H7 (cell line): ENCODE results near the gene OTX1. TPM values are rescaled to one million over a fixed set of nuclear protein-coding genes. Genes with fewer than 3 reads are reported as not detected.

Source experiments
- DNase-seq: peaks from one replicate; pipeline ENCODE4 v3.0.0; 2012
- H3K27me3 ChIP-seq: 2 replicates; pipeline ENCODE4 v1.6.0; 2011; ENCODE audit warnings: mild to moderate bottlenecking, low read length; ENCODE audit not compliant: control insufficient read depth, insufficient read depth
- H3K36me3 ChIP-seq: replicated peaks from 2 replicates; pipeline ENCODE4 v1.5.1; 2011; ENCODE audit warnings: low read length; ENCODE audit not compliant: control insufficient read depth, insufficient read depth
- H3K4me3 ChIP-seq: 2 replicates; pipeline ENCODE4 v1.5.1; 2011; ENCODE audit warnings: low read depth, mild to moderate bottlenecking, control low read depth, low read length, moderate library complexity; ENCODE audit not compliant: insufficient read depth
- total RNA-seq: library from RNA; depleted of rRNA; stranded (reverse); fragments of >200 nt; shearing (Covaris generic); gene quantifications from 2 replicates; pipeline ENCODE4 v1.2.3, GENCODE V29; 2014

The OTX1 gene
- total RNA-seq, 1 experiment from 2014 or later: 0.03 TPM

DNA sequence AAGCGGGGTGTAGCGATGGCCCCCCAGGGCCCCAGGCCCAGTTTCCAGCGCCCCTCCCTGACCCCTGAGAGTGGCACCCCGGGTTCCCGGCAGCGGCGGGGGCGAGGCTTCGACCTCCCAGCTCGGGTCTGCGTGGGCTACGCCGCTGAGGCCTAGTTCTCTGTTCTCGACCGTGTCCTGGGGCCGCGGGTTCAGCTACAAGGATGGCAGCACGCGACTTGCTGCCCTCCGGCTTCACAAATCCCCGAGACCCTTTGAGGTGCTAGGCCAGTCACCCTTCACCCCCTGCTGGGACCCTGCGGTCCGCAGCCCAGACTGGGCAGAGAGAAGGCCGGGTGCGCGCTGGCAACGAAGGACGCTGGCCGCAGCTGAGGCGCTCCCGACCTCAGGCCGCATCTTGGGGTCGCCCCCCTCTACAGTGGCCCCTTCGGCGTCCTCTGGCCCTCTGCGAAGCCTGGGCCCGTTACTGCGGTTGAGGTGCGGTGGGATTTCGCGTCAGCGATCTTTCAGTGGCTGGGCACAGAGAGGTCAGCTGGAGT is 1.2 kb downstream of the OTX1 start:
- DNase-seq: peak; percentile 64
- peak overlapping the region; percentile 60; the same call in 1 of the 2 replicates for H3K4me3 ChIP-seq
- H3K27me3 ChIP-seq: peaks cover 96% of the 10 kb centered on the region
- no peaks in the 10 kb centered on the region for H3K36me3 ChIP-seq

DNA sequence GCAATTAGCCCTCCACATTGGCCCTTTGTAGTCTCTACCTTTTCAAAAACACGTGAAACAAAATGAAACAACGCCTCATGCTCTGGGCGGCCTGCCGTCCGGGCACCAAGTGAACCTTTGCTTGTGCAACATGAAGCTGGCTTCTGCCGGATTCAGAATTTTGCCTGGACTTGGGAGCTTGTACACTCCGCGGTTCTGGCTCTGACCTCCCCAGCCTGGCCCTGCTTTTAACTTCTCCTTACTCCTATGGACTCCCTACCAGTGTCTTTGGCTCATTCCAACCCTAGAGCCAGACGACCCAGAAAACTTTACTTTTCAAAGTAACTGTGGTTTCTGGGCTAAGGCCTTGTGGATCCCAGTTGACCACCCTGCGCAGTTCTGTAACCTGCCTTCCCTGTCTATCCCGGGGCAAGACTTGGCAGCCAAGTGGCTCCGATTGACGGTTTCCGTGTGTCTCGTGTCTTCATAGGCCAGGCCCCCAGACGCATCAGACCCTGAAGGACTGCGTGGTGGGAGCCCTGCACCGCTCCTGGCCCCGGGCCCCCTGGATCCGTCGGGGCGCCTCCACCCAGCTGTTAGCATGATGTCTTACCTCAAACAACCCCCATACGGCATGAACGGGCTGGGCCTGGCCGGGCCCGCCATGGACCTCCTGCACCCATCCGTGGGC is 1.9 kb downstream of the OTX1 start:
- peaks cover 96% of the 10 kb centered on the region for H3K27me3 ChIP-seq
- DNase-seq: peak; percentile 51
- no peak overlapping the region for H3K4me3 ChIP-seq
- H3K36me3 ChIP-seq: no peaks in the 10 kb centered on the region

DNA sequence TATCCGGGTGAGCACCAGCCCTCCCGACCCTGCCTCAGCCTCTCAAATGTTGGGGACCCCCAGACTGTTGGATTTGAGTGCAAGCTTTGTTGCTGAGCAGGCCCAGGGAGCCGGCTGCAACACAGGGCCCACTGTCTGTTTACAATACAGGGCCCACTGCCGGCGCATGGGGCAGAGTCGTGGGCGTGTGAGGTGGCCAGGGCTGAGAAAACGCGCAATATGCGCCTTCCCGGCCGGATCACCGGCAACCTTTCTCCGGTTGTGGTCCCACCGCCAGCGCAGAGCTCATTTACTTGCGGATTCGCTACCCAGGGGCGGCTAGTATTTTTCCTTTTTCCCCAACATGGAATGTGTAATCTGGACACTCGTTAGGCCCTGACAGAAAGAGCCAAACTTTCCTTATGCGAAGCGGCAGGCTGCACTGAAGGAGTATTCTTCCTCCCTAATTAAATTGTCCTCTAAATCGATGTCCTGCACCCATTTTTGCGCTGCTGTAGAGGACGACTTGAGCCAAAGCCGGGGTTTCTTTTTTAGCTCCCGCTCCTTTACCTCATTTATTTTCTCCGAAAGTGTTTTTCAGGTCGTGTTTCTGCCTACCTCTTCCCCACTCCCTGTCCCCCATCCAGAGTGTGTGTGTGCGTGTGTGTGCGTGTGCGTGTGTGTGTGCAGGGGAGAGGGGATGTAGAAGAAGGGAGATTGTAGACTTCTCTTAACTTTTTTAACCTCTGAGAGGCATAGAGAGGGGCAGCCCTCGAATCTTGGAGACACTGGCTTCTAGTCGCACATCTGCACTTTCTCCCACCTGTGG is 2.7 kb downstream of the OTX1 start:
- peak; percentile 47 for DNase-seq
- peak overlapping the region; percentile 26 for H3K4me3 ChIP-seq
- H3K36me3 ChIP-seq: no peaks in the 10 kb centered on the region
- peaks cover 96% of the 10 kb centered on the region for H3K27me3 ChIP-seq

DNA sequence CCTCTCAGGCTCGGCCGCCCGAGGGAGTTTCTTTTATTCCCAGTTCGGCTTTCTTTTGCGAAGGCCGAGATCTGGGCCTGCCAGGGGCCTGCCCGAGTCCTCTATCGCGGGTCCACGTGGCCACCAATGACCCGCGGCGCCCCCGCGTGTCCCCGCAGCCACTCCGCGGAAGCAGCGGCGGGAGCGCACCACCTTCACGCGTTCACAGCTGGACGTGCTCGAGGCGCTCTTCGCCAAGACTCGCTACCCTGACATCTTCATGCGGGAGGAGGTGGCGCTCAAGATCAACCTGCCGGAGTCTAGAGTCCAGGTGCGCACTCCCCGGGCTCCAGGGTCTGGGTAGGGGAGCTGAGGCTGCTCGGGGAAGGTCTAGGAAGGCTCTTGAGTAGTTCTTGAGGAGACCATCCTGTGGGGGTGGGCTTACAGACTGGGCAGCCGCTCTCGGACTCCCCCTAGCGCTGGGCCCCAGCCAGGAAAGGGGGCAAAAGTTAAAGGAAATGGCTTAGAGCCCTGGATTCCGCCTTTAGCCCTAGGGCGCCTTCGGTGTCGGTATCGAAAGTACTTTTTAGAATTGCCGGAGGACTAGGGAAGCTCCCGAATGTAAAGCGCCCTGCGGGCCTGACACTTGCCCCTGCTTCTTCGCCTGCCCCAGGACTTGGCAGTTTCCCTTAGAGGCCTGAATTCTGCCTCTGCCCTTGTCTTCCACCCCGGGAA is 3.4 kb downstream of the OTX1 start:
- Histone ChIP-seq H3K4me3 (peak overlapping the region; percentile 26), H3K36me3 (no peaks in the 10 kb centered on the region), H3K27me3 (peaks cover 96% of the 10 kb centered on the region)
- peak; percentile 91 for DNase-seq

DNA sequence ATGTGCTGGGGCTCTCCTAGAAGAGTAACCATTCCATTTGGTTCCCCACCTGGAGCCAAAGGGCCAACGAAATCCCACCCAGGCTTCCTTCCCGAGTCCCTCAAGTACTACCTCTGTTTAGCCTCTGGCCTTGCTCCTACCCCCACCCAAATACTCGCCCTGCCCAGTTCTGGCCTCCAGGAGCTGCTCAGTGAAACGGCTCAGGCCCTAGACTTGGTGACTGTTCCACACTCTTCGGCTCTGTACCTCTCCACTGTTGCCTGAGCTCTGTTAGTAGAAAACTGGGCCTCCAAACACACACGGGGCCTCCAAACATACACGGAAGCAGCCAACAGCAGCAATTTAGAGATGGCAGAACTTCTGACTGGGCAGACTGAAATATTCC is 4.2 kb downstream of the OTX1 start:
- Histone ChIP-seq H3K4me3 (no peak overlapping the region), H3K36me3 (no peaks in the 10 kb centered on the region), H3K27me3 (peaks cover 96% of the 10 kb centered on the region)
- DNase-seq: peak; percentile 41

DNA sequence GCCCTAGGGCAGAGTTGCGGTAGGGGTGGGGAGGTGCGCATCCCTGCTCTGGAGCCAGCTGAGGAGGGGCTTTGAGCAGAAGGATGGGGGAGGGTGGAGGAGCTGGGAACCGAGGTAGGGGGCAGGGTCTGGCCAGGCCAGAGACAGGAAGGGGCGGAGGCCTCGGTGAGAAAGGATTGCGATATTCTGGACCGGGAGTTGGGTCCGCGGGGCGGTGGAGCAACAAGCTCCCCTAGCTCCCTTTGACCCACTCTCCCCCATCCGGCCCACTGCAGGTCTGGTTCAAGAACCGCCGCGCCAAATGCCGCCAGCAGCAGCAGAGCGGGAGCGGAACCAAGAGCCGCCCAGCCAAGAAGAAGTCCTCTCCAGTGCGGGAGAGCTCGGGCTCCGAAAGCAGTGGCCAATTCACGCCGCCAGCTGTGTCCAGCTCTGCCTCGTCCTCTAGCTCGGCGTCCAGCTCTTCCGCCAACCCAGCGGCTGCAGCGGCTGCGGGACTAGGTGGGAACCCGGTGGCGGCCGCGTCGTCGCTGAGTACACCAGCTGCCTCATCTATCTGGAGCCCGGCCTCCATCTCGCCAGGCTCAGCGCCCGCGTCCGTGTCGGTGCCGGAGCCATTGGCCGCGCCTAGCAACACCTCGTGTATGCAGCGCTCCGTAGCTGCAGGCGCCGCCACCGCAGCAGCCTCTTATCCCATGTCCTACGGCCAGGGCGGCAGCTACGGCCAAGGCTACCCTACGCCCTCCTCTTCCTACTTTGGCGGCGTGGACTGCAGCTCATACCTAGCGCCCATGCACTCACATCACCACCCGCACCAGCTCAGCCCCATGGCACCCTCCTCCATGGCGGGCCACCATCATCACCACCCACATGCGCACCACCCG is 4.8 kb downstream of the OTX1 start:
- peak; percentile 78 for DNase-seq
- peak overlapping the region; percentile 25; the same call in 1 of the 2 replicates for H3K4me3 ChIP-seq

DNA sequence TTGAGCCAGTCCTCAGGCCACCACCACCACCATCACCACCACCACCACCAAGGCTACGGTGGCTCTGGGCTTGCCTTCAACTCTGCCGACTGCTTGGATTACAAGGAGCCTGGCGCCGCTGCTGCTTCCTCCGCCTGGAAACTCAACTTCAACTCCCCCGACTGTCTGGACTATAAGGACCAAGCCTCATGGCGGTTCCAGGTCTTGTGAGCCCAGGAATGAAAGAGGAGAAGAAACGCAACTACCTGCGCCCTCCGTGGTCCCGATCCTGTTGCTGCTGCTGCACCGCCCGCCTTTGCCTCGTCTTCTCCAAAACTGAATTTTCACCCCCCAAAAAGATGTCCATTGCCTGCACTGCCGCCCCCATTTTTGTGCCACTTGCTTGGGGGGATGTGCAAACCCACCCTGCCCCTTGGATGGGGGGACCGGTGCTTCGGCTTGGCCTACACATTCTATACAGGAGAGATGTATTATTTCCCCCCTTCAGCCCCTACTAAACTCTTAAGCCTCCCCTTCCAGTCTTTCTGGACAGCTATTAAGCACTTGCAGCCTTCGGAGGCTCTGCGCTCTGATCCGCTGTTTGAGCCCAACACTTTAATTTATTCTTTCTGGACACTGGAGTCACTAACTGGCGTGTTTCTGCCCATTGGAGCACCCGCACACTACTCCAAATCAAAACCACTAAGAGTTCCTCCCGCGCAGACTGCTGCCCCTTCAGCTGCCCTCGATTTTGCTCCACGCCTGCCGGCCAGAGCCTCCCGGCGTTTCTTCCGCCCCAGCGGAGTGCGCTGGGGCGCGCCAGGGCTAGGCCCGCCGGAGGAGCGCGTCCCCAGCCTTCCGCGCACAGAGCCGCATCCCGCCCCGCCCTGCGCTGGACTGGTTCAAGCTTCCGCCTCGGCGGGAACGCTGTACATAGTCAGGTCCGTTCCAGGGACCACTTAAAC is 5.7 kb downstream of the OTX1 start:
- no peak overlapping the region; the same call in 1 of the 2 replicates for H3K4me3 ChIP-seq
- DNase-seq: peak; percentile 85
- H3K27me3 ChIP-seq: peaks cover 100% of the 10 kb centered on the region
- no peaks in the 10 kb centered on the region for H3K36me3 ChIP-seq

More for the DNA sequence above, 4.8 kb downstream of the OTX1 start:
- H3K36me3 ChIP-seq: no peaks in the 10 kb centered on the region
- H3K27me3 ChIP-seq: peaks cover 99% of the 10 kb centered on the region

DNA sequence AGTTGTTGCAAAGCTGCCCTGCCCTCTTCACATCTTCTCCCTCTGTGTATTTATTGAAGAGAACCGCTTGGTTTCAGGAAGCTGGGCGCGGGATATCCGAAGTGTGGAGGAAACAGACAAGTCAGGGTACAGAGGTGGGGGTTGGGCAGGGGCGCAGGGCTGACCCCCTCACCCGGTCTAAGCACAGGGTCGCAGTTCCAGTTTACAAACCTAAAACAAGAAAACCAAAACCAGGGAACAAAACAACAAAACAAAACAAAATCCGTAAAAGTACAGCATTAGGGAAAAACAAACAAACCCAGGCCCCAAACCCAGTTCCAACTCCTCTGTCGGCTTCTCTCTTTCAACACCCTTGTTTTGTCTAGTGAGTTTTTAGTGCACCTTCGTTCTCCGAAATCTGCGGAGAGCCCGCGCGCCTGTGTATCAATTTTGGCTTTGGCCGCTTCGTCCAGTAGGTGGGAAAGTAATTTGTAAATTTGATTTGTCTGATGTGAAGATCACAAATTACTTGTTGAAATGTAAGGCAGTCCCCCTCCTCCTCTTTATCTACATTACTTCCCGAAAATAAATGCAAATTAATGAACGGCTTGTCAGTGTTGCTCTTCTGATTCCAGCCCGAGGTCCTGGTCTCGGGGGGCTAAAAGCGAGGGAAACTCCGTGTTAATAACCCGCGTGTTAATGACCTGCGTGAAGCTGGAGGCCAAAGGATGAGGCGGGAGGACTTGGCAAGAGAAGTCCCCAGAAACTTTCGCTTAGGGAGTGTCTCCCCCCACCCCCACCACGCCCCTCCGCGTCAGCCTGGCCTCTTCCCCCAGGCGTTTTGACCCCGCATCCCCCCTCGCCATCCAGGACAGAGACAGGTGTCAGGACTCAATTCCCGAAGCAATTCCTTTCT is 6.9 kb downstream of the OTX1 start:
- Histone ChIP-seq H3K36me3 (no peaks in the 10 kb centered on the region), H3K27me3 (peaks cover 100% of the 10 kb centered on the region), H3K4me3 (no peak overlapping the region; the same call in 1 of the 2 replicates)
- DNase-seq: peak; percentile 72

DNA sequence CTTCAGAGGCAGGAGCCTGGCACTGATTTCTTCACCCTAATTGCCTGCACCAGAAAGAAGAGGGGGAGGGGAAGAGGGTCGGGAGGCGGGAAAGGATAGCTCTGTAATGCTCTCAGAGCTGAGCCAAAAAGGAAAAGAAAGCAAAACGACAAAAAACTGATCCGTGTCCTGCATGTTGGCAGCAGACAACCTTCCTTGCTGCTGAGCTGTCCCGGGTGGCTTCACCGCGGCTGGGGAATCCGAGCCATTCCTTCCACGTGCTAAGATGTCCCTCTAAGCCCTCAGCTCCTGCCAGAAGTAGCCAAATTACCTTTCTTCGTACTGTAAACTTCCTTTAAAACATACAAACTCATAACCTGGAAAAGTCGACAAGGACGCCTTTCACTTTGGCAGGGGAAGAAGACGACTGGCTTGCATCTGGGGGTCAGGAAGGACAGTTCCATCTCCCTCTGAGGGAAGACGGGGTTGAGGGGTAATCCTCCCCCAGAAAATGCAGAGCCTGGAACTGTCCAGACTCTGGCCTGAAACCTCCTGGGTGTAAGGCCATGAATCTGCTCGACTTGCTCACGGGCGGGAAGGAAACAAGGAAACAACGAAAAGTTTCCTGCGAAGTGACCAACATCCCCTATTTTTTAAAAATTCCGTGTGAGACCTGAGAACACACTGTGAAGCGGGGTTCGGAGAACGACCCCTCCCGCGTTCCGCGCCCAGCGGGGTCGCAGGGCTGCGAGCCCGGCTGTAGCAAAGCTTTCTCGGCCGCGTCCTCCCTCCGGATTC is 7.7 kb downstream of the OTX1 start:
- H3K4me3 ChIP-seq: peak overlapping the region; percentile 21; the same call in 1 of the 2 replicates
- peak; percentile 66 for DNase-seq
- no peaks in the 10 kb centered on the region for H3K36me3 ChIP-seq
- H3K27me3 ChIP-seq: peaks cover 100% of the 10 kb centered on the region

DNA sequence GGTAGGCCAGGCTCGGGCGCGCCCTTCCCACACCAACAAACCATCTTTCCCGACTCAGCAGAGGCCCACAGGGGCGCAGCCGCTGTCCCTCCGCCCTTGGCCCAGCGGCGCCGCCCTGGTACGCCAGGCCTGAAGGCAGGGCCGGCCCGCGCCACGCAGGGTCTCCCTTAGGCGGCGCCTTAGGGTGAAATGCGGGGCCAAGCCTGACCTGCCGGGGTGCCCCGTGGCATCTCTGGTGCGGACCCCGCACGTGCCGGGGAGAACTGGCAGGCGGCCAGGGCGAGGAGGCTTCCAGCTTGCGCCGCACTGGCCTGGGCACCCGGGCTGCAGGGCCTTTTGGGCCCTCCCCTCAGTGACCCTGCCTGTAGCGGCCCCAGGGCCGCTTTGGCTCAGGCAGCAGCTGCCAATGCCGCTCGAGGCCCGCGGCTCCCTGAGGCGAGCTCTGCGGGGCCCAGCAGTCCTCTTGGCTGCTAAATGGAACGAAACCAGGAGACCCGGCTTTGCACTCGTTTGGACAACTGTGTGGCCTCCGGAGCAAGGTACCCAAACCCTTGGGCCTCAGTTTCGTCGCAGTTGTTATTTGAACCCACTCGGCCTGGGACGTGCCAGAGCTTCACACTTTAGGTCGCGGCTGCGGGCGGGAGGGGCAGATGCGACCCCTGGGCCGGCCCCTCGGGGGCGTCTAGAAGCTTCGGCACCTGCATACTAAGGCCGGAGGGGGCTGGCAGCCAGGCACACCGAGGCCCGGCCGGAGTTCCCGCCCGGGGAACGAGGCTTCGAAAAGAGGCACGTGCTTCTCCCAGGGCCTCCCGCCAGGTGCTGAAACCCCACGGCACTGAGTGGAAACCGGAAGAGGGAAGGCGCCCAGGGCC is 8.5 kb downstream of the OTX1 start:
- no peaks in the 10 kb centered on the region for H3K36me3 ChIP-seq
- H3K27me3 ChIP-seq: peaks cover 95% of the 10 kb centered on the region
- H3K4me3 ChIP-seq: peak overlapping the region; percentile 21; the same call in 1 of the 2 replicates
- DNase-seq: peak; percentile 80
